SKM-1 (cell line): ENCODE data around the gene DYSF.

Experiments used
- DNase-seq: peaks from one replicate; lab custom pipeline; 2025; ENCODE audit not compliant: unreplicated experiment; lab: John Stamatoyannopoulos, UW

DYSF gene

DNA sequence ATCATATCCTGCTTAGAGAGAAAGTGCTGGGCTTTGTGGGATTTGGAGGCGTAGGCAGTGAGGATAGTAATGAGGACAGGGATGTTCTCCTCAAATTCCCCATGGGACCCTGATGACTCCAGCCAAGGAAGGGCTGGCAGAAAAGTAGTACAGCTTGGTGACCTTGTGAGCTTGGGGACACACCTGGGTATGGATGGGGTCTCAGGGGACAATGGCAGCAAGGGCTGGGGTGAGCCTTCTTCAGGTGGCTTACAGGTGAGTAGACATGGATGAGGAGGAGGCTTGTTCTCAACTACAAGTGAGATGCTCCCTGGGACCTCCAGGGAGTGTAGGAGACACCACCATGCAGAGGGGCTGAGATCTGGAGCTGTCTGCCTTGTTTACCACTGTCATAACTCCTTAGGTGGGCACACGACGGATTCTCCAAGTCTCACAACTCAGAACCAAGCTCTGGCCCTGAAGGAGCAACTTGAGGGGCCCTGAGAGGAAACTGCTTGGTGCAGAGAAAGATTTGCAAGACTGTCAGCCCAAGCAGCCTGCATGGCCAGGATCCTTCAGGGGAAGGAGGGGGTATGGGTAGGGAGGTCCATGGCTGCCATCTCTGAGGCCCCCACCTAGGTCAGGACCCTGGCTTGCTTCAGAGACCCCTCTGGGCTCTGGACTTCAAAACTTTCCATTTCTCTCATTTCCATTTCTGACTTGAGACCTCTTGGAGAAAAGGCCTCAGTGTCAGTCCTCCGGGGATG lies 262.8 kb downstream of the DYSF start:
- DNase-seq, result no peak

GRCh38 chr2:71716697-71717624 lies 263.6 kb downstream of the DYSF start:
- no peak for DNase-seq

DNA sequence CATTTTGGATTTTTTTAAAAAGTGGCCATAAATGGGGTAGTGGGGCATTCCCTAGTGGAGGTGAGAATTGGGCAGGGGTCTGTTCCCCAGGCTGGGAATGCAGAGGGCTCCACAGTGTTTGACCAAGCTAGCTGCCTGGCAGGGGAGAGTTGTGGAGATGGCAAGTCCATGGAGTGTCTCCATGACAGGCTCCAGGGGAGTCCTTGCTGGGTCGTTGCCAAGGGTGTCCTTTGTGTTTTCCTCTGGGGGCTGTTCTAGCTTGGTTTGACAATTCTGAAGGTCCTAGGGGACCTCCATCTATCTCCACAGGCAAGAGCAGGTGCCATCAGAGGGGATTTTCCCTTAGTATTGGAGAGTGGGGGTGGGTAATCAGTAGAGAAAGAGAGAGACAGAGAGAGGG lies 265.3 kb downstream of the DYSF start:
- DNase-seq, result no peak

- no peak for DNase-seq
Observed at GRCh38 chr2:71719520-71720282, 266.3 kb downstream of the DYSF start.

GRCh38 chr2:71720283-71720560 lies 266.9 kb downstream of the DYSF start:
- no peak for DNase-seq

- no peak for DNase-seq
Observed at GRCh38 chr2:71720596-71721361, 267.4 kb downstream of the DYSF start.

DNA sequence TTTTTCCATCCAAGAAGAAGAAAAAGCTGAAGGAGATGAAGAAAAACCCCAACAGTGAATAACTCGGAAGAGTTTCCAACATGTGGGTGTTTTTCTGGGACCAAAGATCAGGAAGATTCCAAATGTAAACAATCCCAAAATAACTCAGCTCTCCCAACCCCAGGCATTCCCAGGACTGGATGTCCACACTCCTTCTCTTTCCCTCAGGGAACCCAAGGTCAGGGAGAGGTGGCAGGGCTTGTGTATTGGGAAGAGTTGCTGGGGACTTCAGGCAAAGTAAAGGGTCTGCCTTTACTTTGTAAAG lies 268.0 kb downstream of the DYSF start:
- no peak for DNase-seq

GRCh38 chr2:71721669-71722068 lies 268.3 kb downstream of the DYSF start:
- DNase-seq, result no peak

- DNase-seq, result no peak
Observed at GRCh38 chr2:71722286-71722685, 268.9 kb downstream of the DYSF start.

DNA sequence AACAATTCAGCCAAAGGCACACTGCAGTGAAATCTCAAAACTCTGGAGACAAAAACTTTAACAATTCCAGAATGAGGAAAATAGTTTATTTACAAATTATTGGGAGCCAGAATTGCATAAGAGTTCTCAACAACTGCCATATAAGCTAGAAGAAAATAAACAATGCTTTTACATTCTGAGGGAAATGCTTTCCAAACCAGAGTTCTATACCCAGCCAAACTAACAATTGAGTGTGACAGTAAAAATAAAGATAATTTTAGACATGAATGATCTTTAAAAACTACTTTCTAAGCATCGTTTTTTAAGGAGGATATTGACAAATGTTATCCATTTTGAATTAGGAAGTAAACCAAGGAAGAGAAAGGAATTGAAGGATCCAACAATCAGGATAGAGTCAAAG lies 271.4 kb downstream of the DYSF start:
- DNase-seq, result no peak

DNA sequence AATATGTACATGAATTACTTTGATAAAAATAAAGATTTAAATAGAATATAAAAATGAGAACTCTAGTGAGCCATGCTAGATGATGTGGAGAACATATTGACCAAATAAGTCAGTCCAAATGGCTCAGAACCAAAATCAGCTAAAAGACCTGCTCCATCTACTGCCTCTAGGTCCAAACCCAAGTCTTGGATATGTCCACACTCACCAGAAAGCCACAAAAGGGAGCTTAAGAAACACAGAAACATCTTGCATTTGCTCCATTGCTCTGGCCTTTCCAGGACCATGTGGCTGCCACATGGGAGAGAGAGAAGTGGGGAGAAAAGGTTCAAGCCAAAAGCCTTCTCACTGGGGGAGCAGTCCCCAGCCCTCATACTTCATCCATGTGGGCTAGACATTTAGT lies 272.5 kb downstream of the DYSF start:
- DNase-seq, result no peak

GRCh38 chr2:71727562-71727961 lies 274.2 kb downstream of the DYSF start:
- DNase-seq, result no peak

GRCh38 chr2:71728036-71728435 lies 274.7 kb downstream of the DYSF start:
- DNase-seq, result no peak

- DNase-seq, result no peak
Observed at GRCh38 chr2:71730785-71731383, 277.5 kb downstream of the DYSF start.

- no peak for DNase-seq
Observed at GRCh38 chr2:71734620-71735019, 281.3 kb downstream of the DYSF start.

- DNase-seq, result no peak
Observed at GRCh38 chr2:71735676-71736075, 282.3 kb downstream of the DYSF start.
